Osteoblast (primary cell): Measurements from ENCODE around the gene ATRNL1. TPM values are rescaled to one million over a fixed set of nuclear protein-coding genes. Genes with fewer than 3 reads are reported as not detected.

ENCODE experiments used
- DNase-seq: peaks from one replicate; pipeline ENCODE4 v3.0.0; 2011; ENCODE audit warnings: low spot score, mixed read lengths; ENCODE audit not compliant: insufficient read length; ENCODE audit errors: missing footprints
- H2AFZ ChIP-seq: 2 replicates; pipeline ENCODE4 v1.6.0; 2011; ENCODE audit warnings: mild to moderate bottlenecking, low read length
- H3K27ac ChIP-seq: 2 replicates; pipeline ENCODE4 v1.5.1; 2011; ENCODE audit warnings: mild to moderate bottlenecking, low read depth, low read length, moderate library complexity
- H3K27me3 ChIP-seq: 2 replicates; pipeline ENCODE4 v1.6.0; 2012; ENCODE audit warnings: mild to moderate bottlenecking, control low read depth, inconsistent platforms, low read length, moderate library complexity; ENCODE audit not compliant: insufficient read depth
- H3K36me3 ChIP-seq: 2 replicates; pipeline ENCODE4 v1.5.1; 2011; ENCODE audit warnings: mild to moderate bottlenecking, low read length, control low read depth, moderate library complexity; ENCODE audit not compliant: insufficient read depth
- H3K4me1 ChIP-seq: 2 replicates; pipeline ENCODE4 v1.5.1; 2011; ENCODE audit warnings: mild to moderate bottlenecking, low read length, control low read depth, moderate library complexity; ENCODE audit not compliant: insufficient read depth
- H3K4me2 ChIP-seq: 2 replicates; pipeline ENCODE4 v1.6.0; 2011; ENCODE audit warnings: mild to moderate bottlenecking, low read length; ENCODE audit not compliant: insufficient read depth
- H3K4me3 ChIP-seq: fragments of 200-600 bp; sonication (generic); 3 replicates; pipeline ENCODE4 v1.5.1; 2012; ENCODE audit warnings: mild to moderate bottlenecking, low read length, inconsistent platforms; ENCODE audit not compliant: insufficient read depth
- H3K79me2 ChIP-seq: 2 replicates; pipeline ENCODE4 v1.6.0; 2012; ENCODE audit warnings: mild to moderate bottlenecking, low read length, control low read depth, inconsistent platforms; ENCODE audit not compliant: insufficient read depth
- H3K9me3 ChIP-seq: 2 replicates; pipeline ENCODE4 v1.5.1; 2011; ENCODE audit warnings: low read depth, low read length, control low read depth
- H4K20me1 ChIP-seq: 2 replicates; pipeline ENCODE4 v1.6.0; 2012; ENCODE audit warnings: mild to moderate bottlenecking, low read length, control low read depth; ENCODE audit not compliant: insufficient read depth
- CTCF ChIP-seq: IDR thresholded peaks from 2 replicates; pipeline ENCODE4 v1.5.1; 2011; ENCODE audit warnings: mild to moderate bottlenecking, low read depth, low read length, moderate library complexity; ENCODE audit errors: extremely low read depth
- total RNA-seq: library from RNA; depleted of rRNA; stranded (reverse); fragments of >200 nt; gene quantifications from 2 replicates; pipeline ENCODE4 v1.2.3, GENCODE V29; 2012

ATRNL1 gene
- total RNA-seq, 1 donor = 1.4 TPM

GRCh38 chr10:115056186-115056585, 37.0 kb upstream of the ATRNL1 start:
- no peak for DNase-seq
- Histone ChIP-seq H3K27ac (no peak overlapping the region), H3K27me3 (no peaks in the 10 kb centered on the region), H3K9me3 (no peaks in the 10 kb centered on the region), H2AFZ (no peak overlapping the region), H3K4me3 (no peak overlapping the region), H3K79me2 (no peaks in the 10 kb centered on the region), H3K36me3 (no peaks in the 10 kb centered on the region), H3K4me2 (no peak overlapping the region), H3K4me1 (no peaks in the 10 kb centered on the region), H4K20me1 (no peaks in the 10 kb centered on the region)
- TF ChIP-seq CTCF = no peak

- H3K4me1 ChIP-seq = no peaks in the 10 kb centered on the region
- no peak overlapping the region for H3K4me2 ChIP-seq
- TF ChIP-seq CTCF = no peak
- DNase-seq = no peak
- H3K27me3 ChIP-seq = no peaks in the 10 kb centered on the region
- H3K27ac ChIP-seq = no peak overlapping the region
- H3K79me2 ChIP-seq = no peaks in the 10 kb centered on the region
- H2AFZ ChIP-seq = no peak overlapping the region
- no peaks in the 10 kb centered on the region for H3K9me3 ChIP-seq
- H4K20me1 ChIP-seq = no peaks in the 10 kb centered on the region
- no peak overlapping the region for H3K4me3 ChIP-seq
- no peaks in the 10 kb centered on the region for H3K36me3 ChIP-seq
These were observed 33.8 kb upstream of the ATRNL1 start for GRCh38 chr10:115059301-115059898.

GRCh38 chr10:115063701-115064658, 29.2 kb upstream of the ATRNL1 start:
- Histone ChIP-seq H2AFZ (no peak overlapping the region), H3K79me2 (no peaks in the 10 kb centered on the region), H3K4me3 (no peak overlapping the region), H3K36me3 (no peaks in the 10 kb centered on the region), H3K4me2 (no peak overlapping the region), H4K20me1 (no peaks in the 10 kb centered on the region), H3K27me3 (no peaks in the 10 kb centered on the region), H3K4me1 (no peaks in the 10 kb centered on the region), H3K27ac (no peak overlapping the region), H3K9me3 (no peaks in the 10 kb centered on the region)
- no peak for DNase-seq
- TF ChIP-seq CTCF = no peak

- H3K27ac ChIP-seq = no peak overlapping the region
- no peaks in the 10 kb centered on the region for H3K4me1 ChIP-seq
- no peaks in the 10 kb centered on the region for H3K27me3 ChIP-seq
- no peak for DNase-seq
- H2AFZ ChIP-seq = no peak overlapping the region
- TF ChIP-seq CTCF = no peak
- H3K79me2 ChIP-seq = no peaks in the 10 kb centered on the region
- H3K4me3 ChIP-seq = no peak overlapping the region
- H3K4me2 ChIP-seq = no peak overlapping the region
- no peaks in the 10 kb centered on the region for H3K36me3 ChIP-seq
- H3K9me3 ChIP-seq = no peaks in the 10 kb centered on the region
- H4K20me1 ChIP-seq = no peaks in the 10 kb centered on the region
These were observed 27.4 kb upstream of the ATRNL1 start for GRCh38 chr10:115065801-115066200.
